ENCODE results near the gene ZNF454.

The ZNF454 gene

GRCh38 chr5:178993955-178994579 is 53.1 kb downstream of the ZNF454 start:
- no peak for DNase-seq

GRCh38 chr5:178994580-178995340 is 53.8 kb downstream of the ZNF454 start, which contains the start of gene GRM6:
TSS of gene GRM6 (minus strand) at chr5:178995320. CDS start at chr5:178994944, 376 bp downstream.
- DNase-seq: no peak

GRCh38 chr5:178995341-178995690 is 54.3 kb downstream of the ZNF454 start:
- DNase-seq: no peak

- DNase-seq: no peak
These were observed 55.2 kb downstream of the ZNF454 start for GRCh38 chr5:178996156-178996555.

GRCh38 chr5:178997191-178997590 is 56.2 kb downstream of the ZNF454 start:
- no peak for DNase-seq

GRCh38 chr5:178998441-178998840 is 57.4 kb downstream of the ZNF454 start:
- DNase-seq: no peak

GRCh38 chr5:179006564-179006963 is 65.6 kb downstream of the ZNF454 start:
- DNase-seq: no peak

GRCh38 chr5:179008667-179009066 is 67.7 kb downstream of the ZNF454 start:
- no peak for DNase-seq

Measured in left hindlimb (tissue), 1 donor.